Smooth muscle cell (in vitro differentiated cells): Measurements from ENCODE around the gene EFNA2. TPM values are rescaled to one million over a fixed set of nuclear protein-coding genes. Genes with fewer than 3 reads are reported as not detected.

ENCODE experiments used
- DNase-seq: peaks from one replicate; lab custom pipeline; 2025; ENCODE audit not compliant: unreplicated experiment; lab: John Stamatoyannopoulos, UW
- H2AFZ ChIP-seq: fragments of 200-600 bp; sonication (generic); 2 replicates; pipeline ENCODE4 v1.6.0; 2016; ENCODE audit warnings: antibody characterized with exemption, low read depth, mild to moderate bottlenecking
- H3F3A ChIP-seq: fragments of 200-600 bp; sonication (generic); 2 replicates; pipeline ENCODE4 v1.6.0; 2017; ENCODE audit warnings: antibody characterized with exemption, low read depth
- H3K27ac ChIP-seq: fragments of 200-600 bp; sonication (generic); 2 replicates; pipeline ENCODE4 v1.5.1; 2016; ENCODE audit warnings: low read depth, mild to moderate bottlenecking
- H3K27me3 ChIP-seq: fragments of 200-600 bp; sonication (generic); 2 replicates; pipeline ENCODE4 v1.6.1; 2016; ENCODE audit warnings: low read depth, mild to moderate bottlenecking
- H3K36me3 ChIP-seq: fragments of 200-600 bp; sonication (generic); 2 replicates; pipeline ENCODE4 v1.5.1; 2016; ENCODE audit warnings: low read depth
- H3K4me1 ChIP-seq: fragments of 200-600 bp; sonication (generic); 2 replicates; pipeline ENCODE4 v1.5.1; 2016; ENCODE audit warnings: low read depth
- H3K4me2 ChIP-seq: fragments of 200-600 bp; sonication (generic); 2 replicates; pipeline ENCODE4 v1.6.0; 2016; ENCODE audit warnings: mild to moderate bottlenecking
- H3K4me3 ChIP-seq: fragments of 200-600 bp; sonication (generic); 2 replicates; pipeline ENCODE4 v1.5.1; 2016; ENCODE audit warnings: mild to moderate bottlenecking
- H3K79me2 ChIP-seq: fragments of 200-600 bp; sonication (generic); 2 replicates; pipeline ENCODE4 v1.6.0; 2016; ENCODE audit warnings: low read depth, mild to moderate bottlenecking
- H3K9ac ChIP-seq: fragments of 200-600 bp; sonication (generic); 2 replicates; pipeline ENCODE4 v1.6.0; 2016; ENCODE audit warnings: low read depth
- H3K9me3 ChIP-seq: fragments of 200-600 bp; sonication (generic); replicated peaks from 2 replicates; pipeline ENCODE4 v1.5.1; 2016; ENCODE audit warnings: low read depth
- H4K20me1 ChIP-seq: fragments of 200-600 bp; sonication (generic); 2 replicates; pipeline ENCODE4 v1.6.0; 2016; ENCODE audit warnings: low read depth
- CTCF ChIP-seq: fragments of 200-600 bp; sonication (generic); IDR thresholded peaks from 2 replicates; pipeline ENCODE4 v1.5.1; 2017; ENCODE audit warnings: borderline replicate concordance, mild to moderate bottlenecking, antibody characterized with exemption; ENCODE audit not compliant: insufficient read depth, poor library complexity, severe bottlenecking
- WGBS: methylation state at CpG from one replicate; pipeline ENCODE4 v1.1.7; 2016; ENCODE audit warnings: low lambda C conversion rate; 5-methylcytosine and 5-hydroxymethylcytosine counted together
- polyA plus RNA-seq: library from polyadenylated mRNA; unstranded; fragments of >200 nt; fragmentation: Nextera tagmentation; extraction: Ambion mirVana; gene quantifications from 2 replicates; pipeline ENCODE4 v1.2.1, GENCODE V29; 2016
- total RNA-seq: library from RNA; depleted of rRNA; stranded (reverse); fragments of >200 nt; gene quantifications from 2 replicates; pipeline ENCODE4 v1.2.3, GENCODE V29; 2014

The EFNA2 gene
- total and polyA plus RNA-seq, 2 experiments from 2014 or later = 0.89 to 6.2 TPM

- TF ChIP-seq CTCF = no peak
- Histone ChIP-seq H2AFZ (no peak overlapping the region), H3K27ac (no peak overlapping the region), H3K27me3 (no peaks in the 10 kb centered on the region), H3K36me3 (no peaks in the 10 kb centered on the region), H3K4me1 (peaks cover 3% of the 10 kb centered on the region), H3K9me3 (no peaks in the 10 kb centered on the region), H3K4me2 (no peak overlapping the region), H3K9ac (no peak overlapping the region), H3K4me3 (no peak overlapping the region), H3F3A (no peaks in the 10 kb centered on the region), H4K20me1 (no peaks in the 10 kb centered on the region), H3K79me2 (no peaks in the 10 kb centered on the region)
- 91% methylated on average over 15 of the region's 38 CpGs for WGBS
- no peak for DNase-seq
Observed at GRCh38 chr19:1307320-1307719, 21.6 kb downstream of the EFNA2 start.

- Histone ChIP-seq H3K27me3 (no peaks in the 10 kb centered on the region), H3K27ac (no peak overlapping the region), H3K9ac (no peak overlapping the region), H3K4me2 (no peak overlapping the region), H3K36me3 (no peaks in the 10 kb centered on the region), H2AFZ (no peak overlapping the region), H4K20me1 (no peaks in the 10 kb centered on the region), H3K4me3 (no peak overlapping the region), H3K4me1 (peaks cover 3% of the 10 kb centered on the region), H3K9me3 (no peaks in the 10 kb centered on the region), H3K79me2 (no peaks in the 10 kb centered on the region), H3F3A (no peaks in the 10 kb centered on the region)
- DNase-seq = no peak
- no peak for TF ChIP-seq CTCF
- whole genome bisulfite sequencing = 96% methylated on average over 20 of the region's 20 CpGs
Observed at GRCh38 chr19:1307755-1308303, 22.2 kb downstream of the EFNA2 start.

GRCh38 chr19:1308718-1309117 is 23.0 kb downstream of the EFNA2 start:
- H3K79me2 ChIP-seq = no peaks in the 10 kb centered on the region
- H4K20me1 ChIP-seq = no peaks in the 10 kb centered on the region
- H3K27me3 ChIP-seq = no peaks in the 10 kb centered on the region
- DNase-seq = no peak
- no peak overlapping the region for H3K4me2 ChIP-seq
- WGBS = 76% methylated on average over 11 of the region's 11 CpGs
- no peaks in the 10 kb centered on the region for H3K9me3 ChIP-seq
- H2AFZ ChIP-seq = no peak overlapping the region
- no peak overlapping the region for H3K4me3 ChIP-seq
- H3F3A ChIP-seq = no peaks in the 10 kb centered on the region
- no peak overlapping the region for H3K9ac ChIP-seq
- no peaks in the 10 kb centered on the region for H3K36me3 ChIP-seq
- H3K4me1 ChIP-seq = peaks cover 3% of the 10 kb centered on the region
- no peak overlapping the region for H3K27ac ChIP-seq
- TF ChIP-seq CTCF = no peak
